ENCODE measurements around the gene TEX261.
"Not testable (repeated sequence)": the region's sequence is repeated elsewhere in the genome, so short reads cannot be mapped to it uniquely, and the experiment has no call there.

Gene TEX261

DNA sequence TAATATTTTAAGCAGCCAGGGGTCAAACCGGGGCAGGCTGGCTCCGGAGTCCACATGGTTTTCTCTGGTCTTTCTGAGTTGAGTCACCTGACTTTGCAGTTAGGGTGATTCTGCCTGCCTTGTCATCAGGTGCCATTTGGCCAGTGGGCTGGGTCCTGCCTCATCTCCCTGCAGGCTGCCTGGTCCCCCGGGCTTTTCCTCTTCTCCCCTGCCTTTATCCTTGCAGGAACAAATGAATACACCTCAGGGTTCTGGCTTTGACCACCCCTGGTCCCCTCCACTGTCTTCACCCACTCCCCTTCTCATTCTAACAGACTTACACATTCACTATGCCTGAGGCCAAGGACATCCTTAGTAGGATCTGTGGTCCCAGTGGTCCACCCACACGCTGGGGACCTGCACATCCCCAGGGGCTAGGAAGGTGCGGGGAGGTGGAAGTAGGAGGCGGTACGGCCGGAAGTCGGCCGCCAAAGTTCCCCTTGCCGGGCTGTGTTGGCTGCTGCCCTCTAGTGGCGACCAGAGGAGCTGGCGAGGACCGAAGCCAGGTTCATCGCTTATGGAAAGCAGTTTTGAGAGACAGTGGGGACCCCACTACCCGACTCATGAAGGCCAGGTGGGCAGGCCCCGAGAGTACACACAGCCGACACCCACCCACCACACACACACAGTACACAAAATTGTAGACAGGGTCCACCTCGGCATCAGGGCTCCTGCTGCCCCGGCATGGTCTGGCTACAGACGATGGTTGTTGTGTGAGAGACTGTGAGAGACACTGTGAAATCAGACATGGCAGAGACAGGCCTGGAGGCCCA, 6.3 kb upstream of the TEX261 start:
- peak; percentile 71 for DNase-seq (ENCODE audit: low read depth)

DNA sequence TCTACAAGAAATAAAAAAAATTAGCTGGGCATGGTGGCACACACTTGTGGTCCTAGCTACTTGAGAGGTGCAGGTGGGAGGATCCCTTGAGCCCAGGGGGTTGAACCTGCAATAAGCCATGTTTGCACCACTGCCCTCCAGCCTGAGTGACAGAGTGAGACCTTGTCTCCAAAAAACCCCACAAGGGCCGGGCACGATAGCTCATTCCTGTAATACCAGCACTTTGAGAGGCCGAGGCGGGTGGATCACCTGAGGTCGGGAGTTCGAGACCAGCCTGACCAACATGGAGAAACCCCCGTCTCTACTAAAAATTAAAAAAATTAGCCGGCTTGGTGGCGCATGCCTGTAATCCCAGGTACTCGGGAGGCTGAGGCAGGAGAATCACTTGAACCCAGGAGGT, 5.3 kb upstream of the TEX261 start:
- DNase-seq (ENCODE audit: low read depth), result not testable (repeated sequence)

DNA sequence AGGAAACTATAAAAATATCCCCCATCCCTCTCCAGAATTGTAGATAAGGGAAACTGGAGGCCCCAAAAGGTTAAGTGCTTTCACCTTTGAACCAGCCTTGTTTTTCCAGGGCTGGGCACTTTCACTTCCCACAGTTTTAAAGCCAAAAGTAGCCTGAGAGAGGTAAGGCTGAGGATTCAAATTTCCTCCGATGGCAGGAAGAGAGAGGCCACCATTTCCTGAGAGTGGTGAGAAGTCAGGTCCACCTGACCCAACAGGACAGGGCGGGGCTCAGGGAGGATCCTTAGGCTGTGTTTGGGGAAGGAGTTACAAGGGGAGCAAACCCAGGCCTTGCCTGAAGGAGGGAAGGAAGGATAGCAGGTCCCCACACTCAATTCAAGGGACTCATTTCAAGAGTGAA, 4.7 kb upstream of the TEX261 start:
- no peak for DNase-seq (ENCODE audit: low read depth)

DNA sequence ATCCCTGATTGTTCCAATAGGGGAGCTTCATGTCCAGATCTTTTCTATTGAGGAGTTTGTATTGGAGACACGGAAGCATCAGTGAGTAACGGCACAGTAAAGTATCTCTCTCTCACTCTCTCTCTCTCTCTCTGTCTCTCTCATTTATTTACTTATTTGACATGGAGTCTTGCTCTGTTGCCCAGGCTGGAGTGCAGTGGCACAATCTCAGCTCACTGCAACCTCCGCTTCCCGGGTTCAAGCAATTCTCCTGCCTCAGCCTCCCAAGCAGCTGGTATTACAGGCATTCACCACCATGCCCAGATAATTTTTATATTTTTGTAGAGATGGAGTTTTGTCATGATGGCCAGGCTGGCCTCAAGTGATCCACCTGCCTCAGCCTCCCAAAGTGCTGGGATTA, 4.2 kb upstream of the TEX261 start:
- not testable (repeated sequence) for DNase-seq (ENCODE audit: low read depth)

DNA sequence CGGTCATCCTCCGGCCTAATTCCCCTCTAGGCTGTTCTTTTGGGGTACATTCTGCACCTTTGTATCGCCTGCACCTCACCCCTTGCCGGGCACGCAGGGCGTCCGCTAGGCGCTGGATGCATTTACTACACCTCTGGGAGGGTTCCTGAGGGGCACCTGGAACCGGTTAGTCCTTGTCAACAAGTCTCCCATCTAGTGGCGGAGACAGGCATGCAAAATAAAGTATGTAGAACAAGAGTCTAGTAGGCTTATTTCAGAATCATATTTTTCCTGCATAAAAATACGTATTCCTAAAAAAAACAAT, 705 bp upstream of the TEX261 start:
- peak; percentile 35 for DNase-seq (ENCODE audit: low read depth)

DNA sequence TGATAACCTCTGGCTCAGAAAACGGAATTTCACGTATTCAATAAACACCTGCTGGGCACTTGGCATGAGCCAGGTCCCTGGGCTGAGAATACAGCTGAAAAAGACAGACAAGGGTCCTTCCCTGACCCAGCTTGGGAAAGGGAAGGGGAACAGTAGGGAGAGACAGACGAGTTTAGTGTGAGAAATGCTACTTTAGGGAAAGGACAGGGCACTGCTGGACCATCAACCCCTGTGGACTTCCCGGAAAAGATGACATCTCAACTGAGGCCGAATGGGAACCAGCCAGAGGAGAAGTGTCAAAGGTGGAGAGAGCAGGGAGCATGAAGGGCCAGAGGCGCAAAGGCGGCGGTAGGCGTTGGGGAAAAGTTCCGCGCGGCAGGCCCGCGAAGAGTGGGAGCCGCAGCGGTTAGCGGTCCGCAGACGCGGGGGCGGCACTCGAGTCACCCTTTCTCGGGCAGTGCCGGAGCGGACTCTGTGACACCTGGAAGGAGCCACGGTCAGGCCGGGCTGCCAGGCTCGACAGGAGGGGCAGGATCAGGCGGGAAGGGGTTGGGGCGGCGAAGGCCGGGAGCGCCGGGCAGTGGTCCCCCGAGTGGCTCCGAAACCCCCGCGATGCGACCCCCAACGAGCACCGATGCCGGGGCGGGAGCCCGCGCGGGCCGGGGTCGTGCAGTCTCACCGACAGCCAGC, 519 bp downstream of the TEX261 start:
- DNase-seq (ENCODE audit: low read depth), result peak; percentile 29

DNA sequence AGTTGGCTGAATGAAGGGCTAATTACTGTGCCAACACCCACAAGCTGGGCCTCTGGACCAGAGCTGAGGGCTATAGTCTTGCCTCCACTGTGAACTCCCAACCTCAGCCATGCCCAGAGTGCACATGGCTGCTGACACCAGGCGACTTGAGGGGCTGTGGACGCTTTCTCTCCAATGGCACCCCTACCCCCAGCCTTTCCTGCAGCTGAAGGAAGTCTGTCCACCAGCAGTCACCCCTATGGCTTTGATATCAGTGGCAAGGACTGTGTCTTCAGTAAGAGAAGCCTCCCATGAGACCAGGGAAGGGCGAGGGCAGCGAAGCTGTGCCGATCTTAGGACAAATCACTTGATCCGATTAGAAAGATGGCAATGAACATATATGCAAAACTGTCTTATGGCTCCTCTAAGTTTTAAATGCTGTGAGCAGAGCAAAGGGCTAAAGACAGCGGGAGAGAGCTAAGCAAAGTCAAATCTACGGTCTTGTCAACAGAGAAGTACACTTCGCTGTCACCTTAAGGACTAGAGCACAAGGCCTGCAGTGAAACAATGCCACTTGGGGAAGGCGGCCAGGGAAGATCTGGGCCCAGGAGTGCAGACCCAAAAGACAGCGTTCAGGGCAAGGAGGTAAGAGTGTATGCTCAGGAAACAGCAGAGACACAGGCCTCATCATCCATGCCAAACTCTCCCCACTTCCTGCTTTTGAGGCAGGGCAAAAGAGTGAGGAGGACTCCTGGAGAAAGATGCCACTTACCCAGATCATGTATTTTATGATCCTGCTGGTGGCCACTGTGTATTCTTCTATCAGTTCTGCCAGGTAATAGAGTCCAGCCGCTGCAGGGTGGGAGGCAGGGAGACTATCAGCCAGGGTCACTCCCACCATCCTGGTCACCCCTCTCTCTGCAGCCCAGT, 1.5 kb downstream of the TEX261 start:
- DNase-seq (ENCODE audit: low read depth), result peak; percentile 12

DNA sequence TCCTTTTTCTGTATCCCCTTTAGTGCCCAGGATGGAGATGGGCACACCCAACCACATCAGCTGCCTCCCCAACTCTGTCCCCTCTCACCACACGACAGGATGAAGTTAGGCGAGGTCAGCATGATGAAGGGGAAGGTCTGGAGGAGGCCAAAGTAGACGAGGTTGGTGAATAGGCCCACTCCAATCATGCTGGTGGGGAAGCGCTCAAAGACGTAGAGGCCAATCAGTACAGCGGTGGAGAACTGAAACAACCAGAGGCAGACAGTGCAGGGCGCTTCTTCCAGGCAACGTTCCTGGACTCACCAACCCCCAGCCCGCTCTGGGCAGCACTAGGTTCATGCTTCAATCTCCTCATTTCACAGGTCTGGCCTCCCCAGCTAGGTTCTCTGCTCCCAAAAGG, 2.9 kb downstream of the TEX261 start:
- no peak for DNase-seq (ENCODE audit: low read depth)

DNA sequence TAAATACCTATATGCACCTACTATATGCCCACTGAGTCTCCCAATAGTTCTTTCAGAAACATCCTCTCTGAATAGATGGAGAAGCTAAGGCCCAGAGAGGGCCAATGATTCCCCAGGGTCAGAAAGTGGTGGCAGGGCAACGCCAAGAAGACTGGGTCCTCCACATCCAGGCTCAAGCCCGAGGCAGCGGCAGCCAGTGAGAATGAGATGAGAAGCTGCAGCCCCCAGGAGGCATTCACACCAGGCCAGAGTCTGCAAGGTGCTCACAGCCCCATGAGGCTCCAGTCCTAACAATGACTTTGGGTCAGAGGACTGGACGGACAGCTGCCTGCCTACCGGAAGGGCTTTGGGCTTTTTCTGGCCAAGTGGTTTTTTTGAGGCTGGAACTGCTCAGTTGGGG, 3.5 kb downstream of the TEX261 start:
- no peak for DNase-seq (ENCODE audit: low read depth)

DNA sequence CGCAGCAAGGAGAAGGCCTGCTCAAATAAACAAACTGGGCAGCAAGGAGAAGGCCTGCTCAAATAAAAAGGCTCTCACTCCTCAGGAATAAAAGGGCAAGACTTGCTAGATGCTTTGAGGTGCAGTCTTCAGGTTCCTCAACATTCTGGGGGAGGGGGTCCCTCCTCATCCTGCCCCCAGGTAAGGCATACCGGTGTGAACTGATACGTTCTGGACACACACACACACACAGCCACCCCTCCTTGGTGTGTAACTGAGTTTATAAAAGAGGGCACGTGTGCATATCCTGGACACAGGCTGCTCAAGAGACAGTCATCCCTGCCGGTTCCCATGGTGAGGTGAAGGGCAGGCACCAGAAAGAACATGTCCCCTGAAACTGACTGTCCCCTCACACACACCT, 4.5 kb downstream of the TEX261 start:
- no peak for DNase-seq (ENCODE audit: low read depth)

DNA sequence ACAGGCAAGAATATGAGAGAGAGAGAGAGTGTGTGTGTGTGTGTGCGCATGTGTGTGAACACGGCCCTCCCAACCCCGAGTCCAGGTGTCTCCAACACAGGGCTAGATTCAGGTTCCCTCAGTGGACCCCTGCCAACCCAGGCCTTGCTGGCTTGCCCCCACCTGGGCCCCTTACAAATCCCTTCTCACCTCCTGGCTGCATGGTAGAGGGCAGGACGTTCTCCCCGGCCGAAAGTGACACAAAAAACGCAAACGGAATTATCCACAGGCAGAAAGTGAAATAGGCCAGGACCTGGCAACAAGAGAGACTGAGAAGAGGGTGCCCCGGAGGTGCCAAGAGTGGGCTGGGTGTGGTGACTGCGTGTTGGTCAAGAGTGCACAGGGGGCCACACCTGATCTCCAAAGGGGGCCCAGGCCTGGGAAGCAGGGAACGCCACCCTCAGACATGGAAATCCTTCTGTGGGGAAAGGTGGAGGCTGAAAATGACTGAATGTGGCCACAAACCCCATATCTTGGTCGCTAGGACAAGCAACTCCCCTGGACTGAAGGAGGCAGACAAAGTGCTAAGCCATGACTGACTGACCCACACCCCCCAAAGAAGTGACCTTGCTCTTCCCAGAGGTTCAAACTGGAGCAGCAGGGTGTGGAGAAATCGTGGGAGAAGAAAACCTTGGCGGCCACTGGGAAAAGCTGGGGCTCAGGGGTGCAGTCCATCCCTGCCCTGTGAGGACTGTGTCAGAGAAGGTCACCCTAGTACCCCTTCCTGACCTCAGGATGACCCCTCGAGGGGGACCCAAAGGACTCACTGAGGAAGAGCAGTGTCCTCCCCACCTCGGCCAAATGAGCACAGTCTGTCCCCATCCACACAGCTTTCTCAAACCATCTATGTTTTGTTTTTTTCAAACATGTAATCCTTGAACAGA, 5.7 kb downstream of the TEX261 start:
- no peak for DNase-seq (ENCODE audit: low read depth)

DNA sequence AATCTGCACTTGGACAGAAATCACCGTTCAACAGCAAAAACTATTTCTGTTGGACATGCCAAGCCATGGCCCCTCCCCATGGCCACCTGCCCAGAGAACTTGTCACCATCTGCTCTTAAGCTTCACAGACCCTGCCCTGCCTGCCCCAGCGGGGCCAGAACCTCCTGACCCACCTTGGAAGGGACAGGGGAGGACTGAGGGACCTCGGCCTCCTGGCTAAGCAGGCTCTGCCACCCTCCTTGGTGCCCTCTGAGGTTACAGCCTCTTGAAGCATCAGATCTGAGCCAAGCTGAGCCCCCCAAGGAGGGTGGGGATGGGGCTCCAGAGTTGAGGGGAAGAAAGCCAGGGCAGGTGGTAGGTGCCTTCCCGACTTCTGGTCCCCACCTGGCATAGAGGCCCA, 6.5 kb downstream of the TEX261 start:
- no peak for DNase-seq (ENCODE audit: low read depth)

DNA sequence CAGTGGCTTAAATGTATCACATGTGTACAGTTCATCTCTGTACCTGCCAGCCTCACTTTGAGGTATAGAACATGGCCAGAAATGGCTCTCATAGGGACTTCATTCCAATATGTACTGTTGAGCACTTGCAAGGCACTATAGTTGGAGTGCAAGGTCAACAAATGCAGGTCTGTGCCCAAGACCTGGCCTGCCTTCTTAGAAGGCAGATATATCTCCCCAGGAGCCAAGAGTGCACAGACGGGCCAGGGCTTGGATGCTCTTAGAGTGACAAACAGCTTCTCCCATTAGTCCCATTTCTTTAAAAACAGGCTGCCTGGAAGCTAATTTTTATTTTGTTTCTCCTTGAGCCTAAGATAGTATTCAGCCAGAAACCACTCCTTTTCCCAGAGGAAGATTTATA, 7.3 kb downstream of the TEX261 start:
- no peak for DNase-seq (ENCODE audit: low read depth)

DNA sequence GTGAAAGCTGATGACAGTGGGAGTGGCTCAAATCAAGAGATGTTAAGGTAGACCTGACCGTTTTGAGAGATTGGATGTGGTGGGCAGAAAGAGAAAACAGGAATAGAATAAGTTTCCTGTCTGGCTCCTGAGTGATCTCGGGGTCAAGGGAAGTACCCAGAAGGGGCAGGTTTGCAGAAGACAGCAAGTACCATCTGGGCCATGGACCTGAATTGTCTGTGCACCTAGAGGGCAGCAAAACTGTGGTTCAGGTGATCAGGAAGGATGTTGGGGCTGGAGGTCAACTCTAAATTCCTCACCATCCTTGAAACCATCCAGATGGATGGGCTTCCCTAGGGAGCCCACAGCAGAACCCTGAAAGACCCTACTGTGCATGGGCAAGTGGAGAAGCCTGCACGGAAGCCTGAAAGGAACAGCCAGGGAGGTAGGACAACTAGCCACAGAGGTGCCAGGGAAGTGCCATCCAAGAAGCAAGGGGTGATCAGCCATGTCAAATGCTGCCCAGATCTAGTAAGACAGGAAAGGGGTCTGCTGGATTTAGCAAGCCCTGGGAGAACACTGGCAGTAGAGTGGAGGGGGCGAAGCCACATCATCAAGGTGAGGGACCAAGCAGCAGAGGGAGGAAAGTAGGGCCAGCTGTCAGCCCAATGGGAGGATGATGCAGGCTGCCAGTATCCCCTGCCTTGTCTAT, 8.0 kb downstream of the TEX261 start:
- DNase-seq (ENCODE audit: low read depth), result no peak

DNA sequence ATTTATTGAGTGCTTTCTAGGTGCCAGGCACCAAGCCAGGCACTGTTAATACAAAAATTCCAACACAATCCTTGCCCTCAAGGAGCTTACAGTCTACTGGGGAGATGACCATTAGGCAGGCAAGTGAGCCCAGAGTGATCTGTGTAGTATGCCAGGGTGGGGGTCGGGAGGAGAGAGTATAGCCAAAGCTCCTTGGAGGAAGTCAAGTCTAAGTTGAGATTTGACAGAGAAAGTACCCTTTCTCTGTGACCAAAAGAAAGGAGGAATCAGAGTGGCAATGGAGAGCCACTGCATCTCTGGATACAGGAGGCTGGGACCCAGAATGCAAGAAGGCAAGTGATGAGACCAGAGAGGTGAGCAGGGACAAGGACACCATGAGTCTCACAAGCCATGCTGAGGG, 8.7 kb downstream of the TEX261 start:
- no peak for DNase-seq (ENCODE audit: low read depth)

DNA sequence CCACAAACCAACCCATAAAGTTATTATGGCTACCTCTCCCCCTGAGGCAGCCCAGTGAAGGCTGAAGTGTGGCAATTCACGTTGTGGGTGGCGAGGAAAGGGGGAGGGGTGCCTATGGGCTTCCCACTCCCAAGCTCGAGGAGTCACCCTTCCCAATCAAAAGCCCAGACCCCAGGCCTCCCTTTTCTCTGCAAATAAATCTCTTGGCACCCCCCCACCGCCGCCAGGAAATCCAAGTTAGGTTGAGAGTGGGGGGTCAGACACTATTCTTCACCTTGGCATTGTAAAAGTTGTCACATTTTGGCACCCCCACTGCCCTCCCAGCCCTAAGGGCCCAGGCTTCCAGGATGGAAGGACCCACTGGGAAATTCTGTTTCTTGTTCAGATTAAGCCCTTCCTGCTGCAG, 9.4 kb downstream of the TEX261 start:
- DNase-seq (ENCODE audit: low read depth), result no peak

DNA sequence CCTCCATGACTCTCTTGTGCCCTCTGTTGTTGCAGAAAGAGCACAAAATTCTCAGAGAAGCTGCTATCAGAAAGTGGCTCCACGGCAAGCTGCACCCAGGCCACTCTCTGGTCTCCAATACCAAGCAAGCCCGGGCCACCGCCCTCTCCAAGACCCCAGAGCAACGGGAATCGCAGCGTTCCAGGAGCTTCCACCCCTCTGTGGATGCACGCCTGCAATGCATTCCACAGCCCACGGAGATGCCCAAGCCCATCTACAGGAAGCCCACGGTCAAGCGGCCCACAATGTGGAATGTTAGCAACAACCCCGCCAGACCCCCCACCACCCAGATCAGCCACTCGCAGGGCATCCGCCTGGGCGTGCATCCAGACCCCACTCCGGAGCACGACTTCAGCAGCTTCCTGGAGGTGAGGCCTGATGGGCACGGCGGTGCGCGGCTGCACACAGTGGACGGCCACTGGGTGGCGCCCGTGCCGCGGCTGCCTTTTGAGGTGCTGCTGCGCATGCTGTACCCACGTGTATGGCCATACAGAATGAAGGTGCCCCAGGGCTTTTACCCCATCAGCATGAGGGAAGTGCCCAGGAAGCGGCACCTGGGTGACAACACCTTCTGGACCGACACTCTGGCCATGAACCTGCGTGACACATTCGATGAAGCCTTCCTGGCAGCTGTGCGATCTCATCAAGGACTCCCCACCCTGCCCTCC, 9.9 kb downstream of the TEX261 start:
- DNase-seq (ENCODE audit: low read depth), result peak; percentile 40

DNA sequence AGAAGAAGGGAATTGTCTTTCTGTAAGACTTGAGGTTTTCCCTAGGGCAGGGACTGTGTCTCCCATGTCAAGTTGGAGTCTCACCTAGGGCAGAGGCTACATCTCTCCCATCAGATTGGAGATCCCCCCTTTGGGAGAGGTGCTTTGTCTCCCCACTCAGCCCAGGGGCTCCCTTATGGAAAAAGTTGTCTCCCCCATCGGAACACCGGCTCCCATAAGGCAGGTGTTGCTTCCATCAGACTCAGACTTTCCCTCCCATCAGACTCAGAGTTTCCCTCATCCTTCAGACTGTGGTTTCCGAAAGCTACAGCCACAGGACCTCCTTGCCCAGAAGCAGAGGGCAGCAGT, 10.5 kb downstream of the TEX261 start:
- DNase-seq (ENCODE audit: low read depth), result no peak

DNA sequence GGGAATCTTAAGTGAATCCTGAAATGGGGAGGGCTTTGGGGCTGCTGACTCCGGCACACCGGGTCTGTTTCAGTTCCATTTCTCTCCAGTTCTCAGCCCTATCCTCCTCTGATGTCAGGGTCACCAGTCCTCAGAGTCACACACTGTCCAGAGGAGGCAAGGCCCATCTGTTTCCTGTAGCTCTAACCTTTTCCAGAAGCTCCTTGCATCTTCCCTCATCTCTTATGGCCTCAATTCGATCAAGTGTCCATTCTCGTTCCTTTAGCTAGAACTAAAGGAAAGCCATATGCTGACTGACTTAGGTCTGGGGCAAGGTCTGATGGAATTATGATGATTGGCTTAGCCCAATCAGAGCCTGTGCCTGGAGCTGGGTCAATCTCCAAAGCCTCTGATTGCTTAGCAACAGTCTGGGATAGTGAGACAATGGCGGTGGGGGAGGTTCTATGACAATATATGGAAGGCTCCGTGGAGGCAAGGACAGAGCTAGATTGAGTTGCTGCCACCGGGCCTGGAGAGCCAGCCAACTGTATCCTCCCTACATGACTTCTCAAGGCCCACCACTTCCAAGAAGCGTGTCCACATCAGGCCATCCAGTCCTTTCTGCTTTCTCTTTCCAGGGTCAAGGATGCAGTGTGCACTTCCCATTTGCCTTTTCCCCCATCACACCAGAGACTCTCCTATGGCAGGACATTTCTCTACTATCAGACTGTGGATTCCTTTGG, 11.0 kb downstream of the TEX261 start:
- no peak for DNase-seq (ENCODE audit: low read depth)

DNA sequence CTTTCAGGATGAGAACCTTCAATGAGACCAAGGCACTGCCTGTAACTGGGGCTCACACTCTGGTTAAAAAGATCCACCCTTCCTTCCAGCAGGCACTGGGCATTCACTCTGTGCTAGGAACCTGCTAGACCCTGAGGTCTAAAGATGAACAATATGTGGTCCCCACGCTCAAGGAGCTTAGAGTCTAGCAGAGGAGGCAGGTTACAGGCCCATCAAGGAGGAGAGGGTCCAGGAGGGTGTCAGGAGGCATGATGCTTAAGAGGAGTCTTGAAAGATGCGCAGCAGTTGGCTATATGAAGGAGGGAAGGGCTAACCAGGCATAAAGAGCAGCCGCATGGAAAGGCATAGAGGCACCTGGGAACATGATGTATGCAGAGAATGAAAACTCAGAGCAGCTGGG, 11.7 kb downstream of the TEX261 start:
- no peak for DNase-seq (ENCODE audit: low read depth)

Measured in EH (cell line).